Activated T-cell treated with anti-CD3 and anti-CD28 coated beads, Interleukin-2, amount 50 U/mL, for 1 hour (primary cell): ENCODE data around the gene OR52B2.

Experiments
- DNase-seq: peaks from one replicate; pipeline ENCODE4 v3.0.0-alpha.2; 2020

The OR52B2 gene

DNA sequence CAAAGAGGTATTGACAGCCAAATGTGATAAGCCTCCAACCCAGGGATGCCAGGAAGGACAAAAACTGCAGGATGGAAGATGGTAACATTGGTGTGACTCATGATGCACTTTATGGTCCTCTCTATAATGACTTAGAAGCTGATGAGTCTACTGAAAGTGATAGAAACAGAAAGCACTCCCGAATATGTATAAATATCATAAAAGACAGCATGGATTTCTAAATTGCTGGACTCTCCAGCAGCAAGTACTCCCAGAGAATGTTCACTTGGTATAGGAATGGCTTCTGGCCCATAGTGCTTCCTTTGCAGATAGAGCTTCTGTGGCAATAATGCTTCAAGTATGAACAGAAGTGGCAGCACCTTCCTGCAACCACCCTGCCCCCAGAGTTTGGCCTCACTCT, at the start of gene OR52B2:
Gene OR52B2, minus strand, starts transcription at position 101 of the 400 bp plus-strand sequence. Its CDS starts 0 bp downstream, at position 101.
- DNase-seq = no peak

DNA sequence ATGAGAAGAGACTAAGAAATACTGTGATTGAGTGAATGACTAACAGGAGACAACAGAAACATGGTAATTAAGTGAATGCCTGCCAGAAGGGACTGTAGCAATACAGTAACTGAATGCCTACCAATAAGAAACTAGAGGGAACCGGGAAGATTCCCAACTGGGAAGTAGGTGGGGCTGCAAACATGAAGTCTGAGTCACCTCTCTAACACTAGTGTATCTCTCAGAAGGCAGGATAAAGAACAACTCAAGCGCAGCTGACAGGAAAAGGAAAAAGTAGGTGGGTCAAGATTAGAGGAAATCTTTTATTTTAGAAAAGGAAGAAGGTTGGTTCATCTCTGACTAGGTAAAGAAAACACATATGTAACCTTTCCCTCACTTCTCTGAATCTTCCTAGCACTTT, 49.2 kb upstream of the OR52B2 start:
- no peak for DNase-seq

DNA sequence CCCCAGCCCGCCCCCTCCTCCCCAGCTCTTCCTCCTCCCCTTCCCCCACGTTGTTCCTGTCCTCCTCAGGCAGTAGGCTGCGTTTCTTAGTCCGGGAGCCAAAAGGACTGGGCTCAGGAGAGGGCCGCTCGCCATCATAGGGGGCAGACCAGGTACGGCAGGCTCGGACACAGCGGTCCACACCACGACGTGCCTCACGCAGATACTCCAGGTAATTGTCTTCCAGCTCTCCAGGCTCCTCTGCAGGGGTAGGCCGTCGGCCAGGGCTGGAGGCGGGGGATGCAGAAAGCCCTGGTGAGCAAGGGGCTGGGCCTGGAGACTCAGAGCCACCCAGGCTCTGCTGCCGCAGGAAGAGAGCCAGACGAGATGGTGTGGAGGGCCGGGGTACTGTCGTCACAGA, 47.6 kb upstream of the OR52B2 start:
- DNase-seq = no peak

DNA sequence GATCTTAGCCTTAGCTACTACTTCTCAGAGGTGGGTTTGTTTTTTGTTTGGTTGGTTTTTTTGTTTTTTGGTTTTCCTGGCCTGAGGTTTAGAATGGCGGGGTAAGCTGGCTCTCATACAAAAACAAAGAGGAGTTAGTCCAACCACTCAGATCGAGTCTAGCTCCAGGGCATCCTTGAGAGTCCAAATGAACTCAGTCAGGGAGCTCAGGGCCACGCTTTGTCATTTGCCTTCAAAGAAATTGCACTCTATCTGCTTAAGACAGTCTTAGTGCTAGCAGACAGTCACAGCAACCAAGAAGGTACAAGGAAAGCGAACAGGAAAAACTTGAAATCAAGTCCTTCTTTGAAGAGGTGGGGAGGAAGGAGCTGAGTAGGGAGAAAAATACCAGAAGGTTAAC, 46.4 kb upstream of the OR52B2 start:
- no peak for DNase-seq

DNA sequence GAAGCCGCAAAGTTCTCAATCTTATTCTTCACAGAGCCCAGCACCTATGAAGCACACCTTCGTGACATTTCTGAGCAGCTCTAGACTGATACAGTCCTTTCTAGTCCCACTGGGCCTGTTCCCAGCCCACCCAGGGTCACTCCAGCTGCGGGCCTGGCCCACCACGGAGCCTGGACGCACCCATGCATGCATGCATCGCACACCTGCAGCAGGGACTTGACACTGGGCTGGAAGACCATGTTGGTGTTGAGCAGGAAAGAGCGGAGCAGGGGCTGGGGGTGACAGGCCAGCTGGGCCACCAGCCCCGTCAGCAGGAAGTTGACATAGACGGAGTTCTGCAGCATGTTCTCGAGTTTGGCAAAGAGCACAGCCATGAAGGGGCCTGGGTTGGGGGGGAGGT, 44.4 kb upstream of the OR52B2 start:
- no peak for DNase-seq

DNA sequence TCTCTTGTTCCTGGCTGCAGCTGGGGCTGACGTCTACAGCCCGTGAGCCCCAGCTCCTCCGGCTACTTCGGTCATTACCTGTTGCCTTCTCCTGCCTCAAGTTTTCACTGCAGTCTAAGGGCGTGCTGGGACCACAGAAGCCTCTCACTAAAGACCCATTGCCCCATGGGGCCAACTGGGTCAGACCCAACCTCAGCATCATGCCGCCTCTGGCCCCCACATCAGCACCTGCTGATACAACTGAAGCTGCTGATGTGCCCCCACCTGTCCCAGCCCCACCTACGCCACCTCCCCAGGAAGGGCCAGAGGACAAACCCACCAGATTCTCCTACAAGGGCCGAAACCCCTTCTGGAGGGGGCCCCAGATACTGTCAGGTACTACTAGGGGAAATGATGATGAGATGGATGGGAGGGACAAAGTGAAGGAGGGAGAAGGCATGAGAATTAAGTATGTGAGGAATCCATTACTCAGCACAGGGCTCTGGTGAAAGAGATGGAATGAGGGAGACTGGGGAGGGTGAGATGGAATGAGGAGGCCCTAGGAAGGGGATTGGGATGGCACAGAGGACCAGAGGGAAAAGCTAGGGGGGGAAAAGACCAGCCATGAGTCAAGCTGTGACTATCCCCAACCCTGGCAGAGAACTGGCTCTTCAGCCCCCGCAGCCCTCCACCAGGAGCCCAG, 40.3 kb upstream of the OR52B2 start:
- no peak for DNase-seq

DNA sequence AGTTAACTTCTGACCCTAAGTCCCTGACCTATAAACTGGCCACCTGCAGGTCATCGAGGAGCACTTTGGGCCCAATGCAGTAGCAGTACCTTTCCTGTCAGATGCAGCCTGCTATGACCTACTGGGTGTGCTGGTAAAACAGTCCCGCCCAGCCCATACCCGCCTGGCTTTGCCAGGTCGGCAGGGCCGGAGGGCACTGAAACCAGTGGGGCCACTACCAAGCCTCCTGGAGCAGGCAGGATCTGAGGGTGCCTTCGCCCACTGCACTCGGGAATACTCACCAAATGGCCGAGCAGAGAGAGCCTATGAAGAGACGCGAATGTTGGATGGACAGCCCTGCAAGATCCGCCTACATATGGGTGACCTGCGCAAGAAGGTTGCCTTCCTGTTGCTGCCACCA, 39.7 kb upstream of the OR52B2 start:
- DNase-seq = no peak

DNA sequence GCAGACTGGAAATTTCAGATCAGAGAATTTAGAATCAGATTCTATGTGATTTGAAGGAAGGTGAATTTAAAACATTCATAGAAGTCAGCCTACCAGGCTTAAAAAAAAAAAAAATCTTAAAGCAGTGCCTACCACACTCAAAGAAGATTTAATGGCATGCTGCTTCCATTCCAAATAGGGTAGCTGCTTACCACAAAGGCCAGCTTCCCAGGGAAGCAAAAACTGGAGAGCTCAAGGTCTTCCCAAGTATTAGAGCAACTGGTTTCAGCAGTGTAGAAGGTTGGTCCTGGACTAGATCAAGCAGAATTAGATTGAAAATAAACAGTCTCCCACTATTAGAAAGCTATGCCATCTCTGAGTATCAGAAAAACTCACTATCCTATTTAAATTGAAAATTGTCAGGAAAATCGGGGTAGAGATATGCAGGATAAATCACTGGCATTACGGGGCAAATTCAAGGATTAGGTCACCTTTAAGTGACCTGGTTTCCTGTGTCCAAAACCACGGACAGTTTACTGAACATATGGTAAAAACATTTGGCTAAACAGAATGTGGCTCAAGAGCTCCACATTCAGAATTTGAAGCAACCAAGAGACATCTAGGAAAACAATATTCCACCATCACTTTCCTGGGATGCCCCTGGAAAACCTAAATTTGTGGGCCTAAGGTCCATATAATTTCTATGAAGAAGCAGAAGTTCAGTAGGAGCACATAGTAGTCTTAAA, 36.5 kb upstream of the OR52B2 start:
- DNase-seq = no peak

DNA sequence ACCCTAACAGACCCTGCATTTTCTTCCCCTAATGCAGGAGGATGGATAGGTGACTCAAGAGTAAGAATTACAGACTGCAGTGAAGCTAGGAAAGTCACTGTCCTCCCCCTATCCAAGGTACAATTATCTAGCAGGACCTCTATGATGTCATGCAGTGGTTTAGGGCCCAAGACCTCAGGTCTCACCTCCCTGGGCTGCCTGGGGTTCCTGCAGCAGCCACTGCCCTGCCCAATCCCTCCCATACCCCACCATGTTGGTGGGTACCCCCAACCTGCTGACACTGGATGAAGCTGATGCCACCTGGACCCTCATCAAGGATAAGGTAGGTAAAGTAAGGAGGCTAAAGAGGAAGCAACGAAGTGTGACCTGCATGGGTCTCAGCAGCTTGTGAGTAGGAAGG, 35.2 kb upstream of the OR52B2 start, which contains the start of gene C11orf42:
Gene C11orf42, plus strand, starts transcription at position 192 of the 400 bp plus-strand sequence. Its CDS starts 59 bp downstream, at position 251.
- no peak for DNase-seq

DNA sequence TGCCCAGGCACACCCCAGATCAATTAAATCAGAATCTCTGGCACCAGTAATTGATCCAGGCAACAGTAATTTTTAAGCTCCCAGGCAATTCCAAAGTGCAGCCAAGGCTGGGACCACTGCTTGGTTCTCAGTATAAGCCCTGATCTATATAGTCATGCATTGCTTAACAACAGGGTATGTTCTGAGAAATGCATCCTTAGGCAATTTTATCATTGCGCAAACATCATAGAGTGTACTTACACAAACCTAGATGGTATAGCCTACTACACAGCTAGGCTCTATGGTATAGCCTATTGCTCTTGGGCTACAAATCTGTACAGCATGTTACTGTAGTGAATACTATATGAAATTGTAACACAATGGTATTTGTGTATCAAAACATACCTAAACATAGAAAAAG, 34.6 kb upstream of the OR52B2 start:
- no peak for DNase-seq

DNA sequence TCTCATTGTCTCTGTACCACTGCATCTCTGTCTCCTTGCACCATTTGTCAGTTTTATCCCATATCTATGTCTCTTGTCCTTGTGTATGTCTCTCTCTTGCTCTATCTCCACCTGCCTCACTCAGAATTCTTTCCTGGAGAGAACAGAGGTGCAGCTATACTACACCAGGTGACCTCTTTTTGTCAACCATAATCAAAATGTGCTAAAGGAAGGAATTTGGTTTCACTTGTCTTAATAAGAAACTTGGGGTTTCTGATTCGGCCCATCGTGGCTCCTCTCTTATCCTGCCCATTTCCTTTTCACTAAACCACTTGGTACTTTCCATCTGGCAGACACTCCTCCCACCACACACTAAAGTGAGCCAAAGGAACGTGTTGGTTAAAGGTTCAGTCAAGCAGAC, 33.2 kb upstream of the OR52B2 start:
- no peak for DNase-seq

DNA sequence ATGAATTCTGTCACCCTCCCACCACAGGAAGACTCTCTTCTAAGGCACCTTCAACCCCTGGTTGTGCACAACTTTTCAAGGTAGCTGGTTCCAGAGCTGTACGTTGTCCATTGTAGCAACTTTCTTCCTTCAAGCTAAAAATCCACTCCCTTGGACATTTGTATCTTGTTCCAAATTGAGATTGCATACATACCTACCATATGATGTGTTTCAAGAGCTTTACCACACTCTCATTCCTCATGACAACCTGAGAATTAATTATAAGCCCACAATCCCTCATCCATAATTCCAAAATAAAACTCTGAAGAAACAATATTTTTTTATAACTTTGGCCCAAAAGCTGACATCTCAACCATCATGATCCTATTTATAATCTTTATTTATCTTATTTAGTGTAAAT, 31.9 kb upstream of the OR52B2 start:
- no peak for DNase-seq

DNA sequence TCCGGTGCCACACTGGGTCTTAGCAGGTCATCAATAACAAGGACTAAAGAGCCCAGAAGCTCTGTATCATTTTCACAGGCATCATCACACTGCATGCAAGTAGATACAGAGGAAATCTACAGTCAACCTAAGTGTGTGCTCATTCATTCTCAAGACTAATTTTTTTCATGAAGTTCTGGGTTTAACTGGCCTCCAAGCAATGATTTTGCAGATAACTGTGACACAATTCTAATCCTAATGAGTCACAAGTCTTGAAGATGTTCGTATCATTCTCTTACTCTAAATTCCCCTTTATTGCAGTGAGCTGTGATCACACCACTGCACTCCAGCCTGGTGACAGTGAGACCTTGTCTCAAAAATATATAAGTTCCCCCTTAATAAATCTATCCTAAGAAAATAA, 31.4 kb upstream of the OR52B2 start:
- no peak for DNase-seq

DNA sequence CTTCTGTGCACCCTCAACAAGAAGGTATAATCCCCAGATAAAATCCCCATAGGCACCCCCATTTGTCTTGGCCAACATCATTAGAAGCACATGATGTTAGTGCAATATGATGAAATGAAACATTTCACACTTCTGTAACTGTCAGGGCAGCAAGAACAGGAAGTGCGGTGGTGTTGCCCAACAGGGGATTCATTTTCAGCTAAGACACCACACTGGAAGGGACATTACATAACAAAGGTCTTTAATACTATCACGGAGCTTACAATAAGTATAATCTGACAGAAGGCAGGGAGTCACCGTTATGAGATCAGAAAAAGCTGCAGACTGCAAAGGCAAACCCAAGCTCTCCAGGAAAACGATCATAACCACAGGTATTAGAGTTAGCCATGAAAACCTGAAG, 30.8 kb upstream of the OR52B2 start:
- no peak for DNase-seq

DNA sequence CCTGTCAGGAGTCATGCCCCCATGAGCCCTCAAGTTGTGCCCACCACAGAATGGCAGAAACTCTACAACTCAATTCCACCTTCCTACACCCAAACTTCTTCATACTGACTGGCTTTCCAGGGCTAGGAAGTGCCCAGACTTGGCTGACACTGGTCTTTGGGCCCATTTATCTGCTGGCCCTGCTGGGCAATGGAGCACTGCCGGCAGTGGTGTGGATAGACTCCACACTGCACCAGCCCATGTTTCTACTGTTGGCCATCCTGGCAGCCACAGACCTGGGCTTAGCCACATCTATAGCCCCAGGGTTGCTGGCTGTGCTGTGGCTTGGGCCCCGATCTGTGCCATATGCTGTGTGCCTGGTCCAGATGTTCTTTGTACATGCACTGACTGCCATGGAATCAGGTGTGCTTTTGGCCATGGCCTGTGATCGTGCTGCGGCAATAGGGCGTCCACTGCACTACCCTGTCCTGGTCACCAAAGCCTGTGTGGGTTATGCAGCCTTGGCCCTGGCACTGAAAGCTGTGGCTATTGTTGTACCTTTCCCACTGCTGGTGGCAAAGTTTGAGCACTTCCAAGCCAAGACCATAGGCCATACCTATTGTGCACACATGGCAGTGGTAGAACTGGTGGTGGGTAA, 29.2 kb upstream of the OR52B2 start, which contains the start of gene OR52W1:
Gene OR52W1, plus strand, starts transcription at position 51 of the 637 bp plus-strand sequence. Its CDS starts 0 bp downstream, at position 51.
- DNase-seq = no peak

DNA sequence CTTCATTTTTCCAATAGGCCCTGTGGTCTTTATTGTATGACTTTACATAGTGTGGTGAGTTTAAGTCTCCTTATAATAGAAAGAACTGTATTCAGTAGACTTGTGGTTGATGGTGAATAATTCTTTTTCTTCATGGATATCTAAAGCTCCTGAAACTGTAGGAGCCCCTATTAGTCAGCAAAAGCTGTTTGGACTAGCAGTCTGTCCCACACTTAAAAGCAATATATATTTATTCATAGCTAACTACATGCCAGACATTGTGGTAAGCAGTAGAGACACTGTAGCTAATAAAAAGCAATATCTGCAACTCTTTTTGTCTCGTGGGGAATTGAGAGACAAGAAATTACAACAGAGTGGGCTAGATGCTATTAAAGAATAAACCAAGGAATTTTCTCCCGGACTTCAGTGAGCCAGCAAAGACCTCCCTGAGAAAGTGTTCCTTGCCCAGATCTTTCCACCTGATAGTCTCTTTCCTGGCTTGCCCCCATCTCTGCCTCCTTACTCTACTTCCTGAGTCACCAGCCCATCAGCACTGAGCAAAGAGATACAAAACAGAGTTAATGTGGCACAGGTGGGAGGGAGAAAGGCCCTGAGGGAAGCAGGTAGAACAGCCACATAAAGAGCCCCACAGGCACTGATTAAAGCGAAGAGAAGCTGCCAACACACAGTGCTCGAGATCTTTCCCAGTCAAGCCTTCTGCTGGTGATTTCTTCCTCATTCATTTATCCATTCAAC, 27.5 kb upstream of the OR52B2 start:
- no peak for DNase-seq

DNA sequence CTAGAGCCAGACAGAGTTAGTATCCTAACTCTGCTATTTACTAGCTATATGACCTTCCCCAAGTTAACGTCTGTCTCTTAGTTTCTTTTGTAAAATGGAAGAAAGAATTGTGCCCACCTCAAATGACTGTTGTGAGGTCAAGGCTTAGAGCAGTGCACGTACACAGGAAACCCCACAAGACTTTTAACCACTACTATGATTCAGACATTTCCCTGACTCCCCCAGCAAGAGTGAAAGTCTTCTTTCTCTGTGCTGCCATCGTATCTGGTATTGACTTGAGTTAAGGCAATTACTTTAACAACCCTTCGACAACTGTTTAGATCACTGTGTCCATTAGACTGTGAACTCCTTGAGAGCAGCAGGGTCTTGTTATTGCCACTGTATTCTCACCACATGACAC, 26.3 kb upstream of the OR52B2 start:
- DNase-seq = no peak

DNA sequence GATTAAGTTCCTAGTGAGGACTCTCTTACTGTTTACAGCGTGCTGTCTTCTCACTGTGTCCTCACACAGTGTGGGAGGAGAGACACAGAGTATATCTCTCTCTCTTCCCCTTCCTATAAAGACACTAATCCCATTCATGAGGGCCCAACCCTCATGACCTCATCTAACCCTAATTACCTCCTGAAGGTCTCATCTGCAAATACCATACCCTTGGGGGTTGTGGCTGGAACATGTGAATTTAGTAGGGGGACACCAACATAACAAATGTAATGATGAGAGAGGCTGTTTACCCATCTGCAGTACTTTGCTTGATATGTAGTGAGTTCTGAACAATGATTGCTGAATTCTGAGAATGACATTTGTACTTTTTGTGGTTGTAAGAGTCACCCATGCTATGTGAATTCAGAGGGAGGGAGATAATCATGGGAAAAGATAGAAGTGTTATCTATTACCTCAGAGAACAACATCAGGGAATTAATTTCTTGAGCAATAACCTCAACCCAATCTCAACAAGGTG, 24.0 kb upstream of the OR52B2 start:
- DNase-seq = no peak

DNA sequence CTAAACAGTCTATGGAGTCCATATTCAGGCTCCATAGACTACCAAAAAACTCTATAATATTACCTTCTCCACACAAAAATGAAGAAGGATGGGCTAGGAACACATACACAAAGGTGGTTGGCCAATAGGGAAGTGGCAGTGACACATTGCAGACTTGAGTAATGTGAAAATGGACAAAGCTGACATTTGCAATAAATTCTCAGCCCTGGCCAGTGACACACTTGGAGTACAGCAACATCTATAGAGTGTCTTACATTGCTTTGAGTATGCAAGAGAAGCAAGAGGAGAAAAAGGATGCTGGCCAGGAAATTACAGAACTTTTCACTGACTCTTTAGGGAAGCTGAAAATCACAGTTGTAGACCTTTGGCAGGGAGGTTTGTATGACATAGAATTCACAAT, 21.6 kb upstream of the OR52B2 start:
- DNase-seq = no peak

DNA sequence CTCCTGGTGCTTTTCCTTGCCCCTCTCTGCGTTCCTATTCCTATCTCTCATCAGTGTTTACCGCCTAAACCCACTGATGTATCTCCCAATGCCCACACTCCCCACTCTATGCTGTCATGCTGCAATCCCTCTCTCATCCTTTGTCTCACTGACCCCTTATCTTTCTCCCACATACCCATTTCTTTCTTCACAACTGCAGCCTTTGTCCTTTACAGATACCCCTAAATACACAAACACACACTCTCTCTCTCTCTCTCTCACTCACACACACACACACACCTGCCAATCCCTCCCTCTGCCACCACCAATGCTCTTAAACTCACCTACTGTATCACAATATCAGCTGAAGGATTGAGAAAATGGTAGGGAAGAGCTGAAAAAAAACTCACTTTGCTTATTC, 5.3 kb upstream of the OR52B2 start:
- no peak for DNase-seq

DNA sequence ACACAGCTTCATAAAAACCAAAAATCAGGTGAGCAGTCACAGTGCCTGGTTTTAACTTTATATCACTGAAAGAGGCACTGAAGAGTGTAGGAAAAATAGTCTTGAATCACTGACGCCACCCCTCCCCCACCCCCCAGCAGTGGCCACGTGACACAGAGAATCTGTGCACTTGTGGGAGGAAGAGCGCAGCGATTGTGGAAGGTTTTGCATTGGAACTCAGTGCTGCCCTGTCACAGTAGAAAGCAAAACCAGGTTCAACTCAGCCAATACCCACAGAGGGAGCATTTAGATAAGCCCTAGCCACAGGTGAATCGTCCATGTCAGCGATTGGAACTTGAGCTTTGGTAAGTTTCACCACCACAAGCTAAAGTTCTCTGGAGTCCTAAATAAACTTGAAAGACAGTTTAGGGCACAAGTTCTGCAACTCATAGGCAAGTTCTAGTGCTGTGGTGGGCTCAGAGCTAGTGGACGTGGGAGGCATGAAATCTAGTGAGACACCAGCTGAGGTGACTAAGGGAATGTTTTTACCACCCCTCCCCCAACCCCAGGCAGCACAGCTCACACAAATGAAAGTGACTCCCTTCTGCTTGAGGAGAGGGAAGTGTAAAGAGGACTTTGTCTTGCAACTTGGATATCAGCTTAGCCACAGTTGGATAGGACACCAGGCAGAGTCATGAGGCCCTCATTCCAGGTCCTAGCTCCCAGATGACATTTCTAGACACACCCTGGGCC, 13.3 kb downstream of the OR52B2 start:
- no peak for DNase-seq

DNA sequence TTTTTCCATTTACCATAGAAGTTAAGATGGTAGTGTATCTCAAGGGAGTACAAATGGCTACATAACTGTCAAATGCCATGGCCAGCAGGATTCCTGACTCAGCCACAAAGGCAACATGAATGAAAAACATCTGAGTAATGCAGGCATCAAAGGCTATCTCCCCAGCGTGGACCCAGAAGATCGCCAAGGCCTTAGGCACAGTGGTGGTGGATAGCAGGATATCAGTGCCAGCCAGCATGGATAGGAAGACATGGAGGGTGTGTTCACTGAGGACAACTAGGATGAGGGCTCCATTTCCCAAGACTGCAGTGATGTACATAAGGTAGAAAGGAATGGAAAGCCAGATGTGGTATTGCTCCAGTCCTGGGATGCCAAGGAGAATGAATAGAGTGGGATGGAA, 18.0 kb downstream of the OR52B2 start:
- DNase-seq = no peak
